Hippocampal formation (tissue), 2 donors: ENCODE results near the gene PACSIN3.
"Not testable (repeated sequence)": the region's sequence is repeated elsewhere in the genome, so short reads cannot be mapped to it uniquely, and the experiment has no call there.

ENCODE experiments used
- DNase-seq, 2 donors: peaks; one replicate each; lab custom pipeline; 2025; lab: John Stamatoyannopoulos, UW

PACSIN3 gene

GRCh38 chr11:47186076-47186699 is at the start of gene PACSIN3:
TSS of gene PACSIN3 (minus strand) at chr11:47186434. CDS start at chr11:47182727, 3,707 bp downstream.
- peak in 1 of 2 donors; percentile 29 for DNase-seq

GRCh38 chr11:47235163-47235562 is 48.9 kb upstream of the PACSIN3 start:
- DNase-seq, result no peak

GRCh38 chr11:47234669-47235100 is 48.5 kb upstream of the PACSIN3 start:
- no peak for DNase-seq

- no peak for DNase-seq
Measured at GRCh38 chr11:47233989-47234668, 47.9 kb upstream of the PACSIN3 start.

GRCh38 chr11:47233051-47233450 is 46.8 kb upstream of the PACSIN3 start:
- no peak for DNase-seq

- DNase-seq, result no peak
Measured at GRCh38 chr11:47229161-47229560, 42.9 kb upstream of the PACSIN3 start.

GRCh38 chr11:47225552-47226400 is 39.5 kb upstream of the PACSIN3 start:
- DNase-seq, result no peak

GRCh38 chr11:47222696-47223095 is 36.5 kb upstream of the PACSIN3 start:
- no peak for DNase-seq

GRCh38 chr11:47220401-47220821 is 34.2 kb upstream of the PACSIN3 start:
- DNase-seq, result no peak

GRCh38 chr11:47216121-47216798 is 30.0 kb upstream of the PACSIN3 start:
- peak in 1 of 2 donors; percentile 10 for DNase-seq

- DNase-seq, result no peak
Measured at GRCh38 chr11:47215366-47215910, 29.2 kb upstream of the PACSIN3 start.

GRCh38 chr11:47213950-47214565 is 27.8 kb upstream of the PACSIN3 start:
- DNase-seq, result peak; percentile 93 to 95

GRCh38 chr11:47212938-47213337 is 26.7 kb upstream of the PACSIN3 start:
- no peak for DNase-seq

- no peak for DNase-seq
Measured at GRCh38 chr11:47208628-47209027, 22.4 kb upstream of the PACSIN3 start.

GRCh38 chr11:47208008-47208552 is 21.8 kb upstream of the PACSIN3 start:
- DNase-seq, result not testable (repeated sequence)

GRCh38 chr11:47207459-47207858 is 21.2 kb upstream of the PACSIN3 start:
- no peak for DNase-seq

- DNase-seq, result not testable (repeated sequence)
Measured at GRCh38 chr11:47206577-47206976, 20.3 kb upstream of the PACSIN3 start.

- peak in 1 of 2 donors; percentile 47 for DNase-seq
Measured at GRCh38 chr11:47204637-47204989, 18.4 kb upstream of the PACSIN3 start.

- DNase-seq, result no peak
Measured at GRCh38 chr11:47202576-47202975, 16.3 kb upstream of the PACSIN3 start.

GRCh38 chr11:47201015-47201414 is 14.8 kb upstream of the PACSIN3 start:
- DNase-seq, result no peak

- DNase-seq, result not testable (repeated sequence)
Measured at GRCh38 chr11:47198161-47198560, 11.9 kb upstream of the PACSIN3 start.
